Measurements from ENCODE around the gene FMNL2.

Gene FMNL2

DNA sequence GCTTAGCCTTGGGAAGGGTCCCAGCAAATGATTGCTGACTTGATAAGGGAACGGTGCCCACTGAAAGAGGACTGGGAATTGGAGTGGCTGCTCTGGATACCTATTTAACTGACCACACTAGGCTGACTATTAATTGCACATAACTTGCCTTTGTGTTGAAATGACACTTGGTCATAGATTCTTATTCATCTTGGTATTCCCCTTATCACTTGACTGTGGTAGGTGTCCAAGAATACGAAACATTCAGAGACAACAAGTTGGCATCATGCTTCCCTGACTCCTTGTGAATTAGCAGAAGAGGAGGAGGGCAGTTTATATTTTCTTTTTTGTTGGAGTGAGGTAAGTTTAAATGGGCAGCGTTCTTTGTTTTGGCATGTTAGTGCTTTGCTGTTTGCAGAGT is 13.4 kb downstream of the FMNL2 start:
- Histone ChIP-seq H3K27ac (no peak overlapping the region), H3K27me3 (no peaks in the 10 kb centered on the region), H3K9me3 (no peaks in the 10 kb centered on the region), H3K36me3 (peaks cover 0 to 7% (median 7%) of the 10 kb centered on the region in 3 donors), H3K4me1 (peaks cover 0 to 10% (median 4%) of the 10 kb centered on the region in 4 donors), H3K4me3 (no peak overlapping the region)
- TF ChIP-seq, protein P1, sequence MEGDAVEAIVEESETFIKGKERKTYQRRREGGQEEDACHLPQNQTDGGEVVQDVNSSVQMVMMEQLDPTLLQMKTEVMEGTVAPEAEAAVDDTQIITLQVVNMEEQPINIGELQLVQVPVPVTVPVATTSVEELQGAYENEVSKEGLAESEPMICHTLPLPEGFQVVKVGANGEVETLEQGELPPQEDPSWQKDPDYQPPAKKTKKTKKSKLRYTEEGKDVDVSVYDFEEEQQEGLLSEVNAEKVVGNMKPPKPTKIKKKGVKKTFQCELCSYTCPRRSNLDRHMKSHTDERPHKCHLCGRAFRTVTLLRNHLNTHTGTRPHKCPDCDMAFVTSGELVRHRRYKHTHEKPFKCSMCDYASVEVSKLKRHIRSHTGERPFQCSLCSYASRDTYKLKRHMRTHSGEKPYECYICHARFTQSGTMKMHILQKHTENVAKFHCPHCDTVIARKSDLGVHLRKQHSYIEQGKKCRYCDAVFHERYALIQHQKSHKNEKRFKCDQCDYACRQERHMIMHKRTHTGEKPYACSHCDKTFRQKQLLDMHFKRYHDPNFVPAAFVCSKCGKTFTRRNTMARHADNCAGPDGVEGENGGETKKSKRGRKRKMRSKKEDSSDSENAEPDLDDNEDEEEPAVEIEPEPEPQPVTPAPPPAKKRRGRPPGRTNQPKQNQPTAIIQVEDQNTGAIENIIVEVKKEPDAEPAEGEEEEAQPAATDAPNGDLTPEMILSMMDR (IDR thresholded peaks at IDR 0.05) = no peak
- no peak for DNase-seq
- intact Hi-C loops (cut with DNase I; ENCODE audit: low total_unique reads) = no loop called here

DNA sequence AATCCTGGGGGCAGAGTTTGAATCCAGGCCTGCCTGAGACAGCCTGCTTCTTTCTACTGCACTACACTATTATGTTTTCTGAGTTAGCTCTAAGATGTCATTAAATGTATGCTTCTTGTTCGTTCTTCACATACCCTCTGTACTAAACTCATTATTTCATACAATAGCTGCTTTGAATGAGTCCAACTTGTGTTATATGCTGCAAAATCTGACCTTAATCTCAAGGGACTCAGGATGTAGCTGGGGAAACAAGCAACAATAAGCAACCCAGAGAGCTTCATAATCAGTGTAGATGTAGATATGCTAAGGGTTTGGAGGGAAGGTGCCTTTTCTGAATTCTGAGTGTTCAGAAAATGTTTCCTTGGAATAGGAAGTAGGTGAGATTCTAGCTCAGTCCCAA is 14.4 kb downstream of the FMNL2 start:
- no peak overlapping the region for H3K27ac ChIP-seq
- no peaks in the 10 kb centered on the region for H3K27me3 ChIP-seq
- TF ChIP-seq, protein P1 (IDR thresholded peaks at IDR 0.05) = no peak
- H3K36me3 ChIP-seq = peaks cover 0 to 3% (median 0%) of the 10 kb centered on the region in 3 donors
- H3K4me3 ChIP-seq = no peak overlapping the region
- H3K9me3 ChIP-seq = no peaks in the 10 kb centered on the region
- peaks cover 0 to 11% (median 5%) of the 10 kb centered on the region in 4 donors for H3K4me1 ChIP-seq
- intact Hi-C loops (cut with DNase I; ENCODE audit: low total_unique reads) = no loop called here
- no peak for DNase-seq

DNA sequence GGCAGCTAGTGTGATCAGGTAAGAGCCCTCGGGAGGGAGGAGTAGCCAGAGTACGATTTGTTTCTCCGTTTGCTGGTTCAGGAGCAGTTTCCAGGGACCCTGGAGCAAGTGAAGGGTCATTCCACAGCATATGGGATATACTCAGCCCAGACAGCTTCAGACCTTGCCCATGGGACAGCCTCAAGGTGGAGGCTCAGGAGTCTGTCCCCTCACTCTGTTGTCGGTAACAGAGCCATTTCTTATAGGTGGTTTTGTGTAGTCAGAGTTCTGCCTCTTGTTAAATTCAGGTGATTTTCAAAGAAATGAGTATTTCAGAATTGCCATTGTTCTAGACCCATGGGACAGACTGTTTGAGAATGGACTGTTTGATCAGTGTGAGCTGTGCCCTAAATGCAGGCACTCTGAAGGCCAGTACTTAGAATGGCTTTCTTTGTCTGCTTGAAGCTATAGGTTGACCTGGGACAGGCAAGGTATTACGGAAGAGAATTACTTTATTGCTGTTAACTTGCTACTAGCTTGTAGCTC is 15.2 kb downstream of the FMNL2 start:
- H3K27ac ChIP-seq = no peak overlapping the region
- peaks cover 0 to 19% (median 11%) of the 10 kb centered on the region in 4 donors for H3K4me1 ChIP-seq
- H3K9me3 ChIP-seq = no peaks in the 10 kb centered on the region
- TF ChIP-seq, protein P1 (IDR thresholded peaks at IDR 0.05) = no peak
- no peak overlapping the region for H3K4me3 ChIP-seq
- H3K27me3 ChIP-seq = no peaks in the 10 kb centered on the region
- intact Hi-C loops (cut with DNase I; ENCODE audit: low total_unique reads) = no loop called here
- peaks cover 0 to 3% (median 0%) of the 10 kb centered on the region in 3 donors for H3K36me3 ChIP-seq
- no peak for DNase-seq

DNA sequence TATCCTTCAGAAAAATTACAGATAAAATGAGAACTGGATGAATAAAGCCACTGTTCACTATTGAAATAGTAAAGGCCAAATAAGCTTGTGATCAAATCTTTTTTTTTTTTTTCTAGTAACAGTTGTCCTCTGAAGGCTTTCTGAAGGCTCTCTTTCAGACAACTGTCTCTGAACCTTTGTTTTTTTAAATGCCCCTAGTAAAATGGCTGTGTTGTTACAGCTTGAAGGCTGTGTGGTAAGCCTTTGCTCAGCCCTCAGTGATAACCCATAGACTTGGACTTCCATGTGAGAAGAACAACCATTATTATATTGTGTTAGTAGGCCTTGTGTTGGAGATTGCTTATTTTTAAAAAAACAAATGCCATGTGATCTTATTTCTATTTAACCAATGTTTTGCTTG is 17.6 kb downstream of the FMNL2 start:
- intact Hi-C loops (cut with DNase I; ENCODE audit: low total_unique reads) = no loop called here
- Histone ChIP-seq H3K27ac (no peak overlapping the region), H3K9me3 (no peaks in the 10 kb centered on the region), H3K27me3 (no peaks in the 10 kb centered on the region), H3K4me1 (peaks cover 0 to 24% (median 16%) of the 10 kb centered on the region in 4 donors), H3K4me3 (no peak overlapping the region), H3K36me3 (no peaks in the 10 kb centered on the region)
- DNase-seq = no peak
- TF ChIP-seq, protein P1 (IDR thresholded peaks at IDR 0.05) = no peak

DNA sequence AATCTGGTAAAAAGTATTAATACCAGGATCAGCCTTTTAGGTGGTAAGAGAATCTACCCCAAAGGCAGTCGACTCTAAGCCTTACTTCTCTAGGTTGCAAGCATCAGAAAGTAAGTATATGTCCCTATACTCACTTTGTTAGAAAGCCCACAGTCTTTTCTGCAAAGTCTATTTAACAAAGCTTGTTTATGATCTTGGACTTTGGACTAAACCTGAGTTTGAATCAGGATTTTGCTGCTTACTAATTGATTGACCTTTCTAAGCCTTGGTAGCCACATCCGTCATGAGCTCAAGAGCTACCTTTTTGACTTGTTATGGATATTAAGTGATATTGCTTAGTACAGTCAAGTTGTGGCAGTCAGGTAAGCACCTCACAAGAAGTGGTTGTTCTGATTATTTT is 18.4 kb downstream of the FMNL2 start:
- H3K9me3 ChIP-seq = no peaks in the 10 kb centered on the region
- peaks cover 0 to 24% (median 16%) of the 10 kb centered on the region in 4 donors for H3K4me1 ChIP-seq
- no peaks in the 10 kb centered on the region for H3K27me3 ChIP-seq
- no peaks in the 10 kb centered on the region for H3K36me3 ChIP-seq
- TF ChIP-seq, protein P1 (IDR thresholded peaks at IDR 0.05) = no peak
- no peak overlapping the region for H3K4me3 ChIP-seq
- DNase-seq = no peak
- intact Hi-C loops (cut with DNase I; ENCODE audit: low total_unique reads) = no loop called here
- H3K27ac ChIP-seq = peak overlapping the region; percentile 45 to 62
